ENCODE results near the gene ZNF71.

Gene ZNF71

DNA sequence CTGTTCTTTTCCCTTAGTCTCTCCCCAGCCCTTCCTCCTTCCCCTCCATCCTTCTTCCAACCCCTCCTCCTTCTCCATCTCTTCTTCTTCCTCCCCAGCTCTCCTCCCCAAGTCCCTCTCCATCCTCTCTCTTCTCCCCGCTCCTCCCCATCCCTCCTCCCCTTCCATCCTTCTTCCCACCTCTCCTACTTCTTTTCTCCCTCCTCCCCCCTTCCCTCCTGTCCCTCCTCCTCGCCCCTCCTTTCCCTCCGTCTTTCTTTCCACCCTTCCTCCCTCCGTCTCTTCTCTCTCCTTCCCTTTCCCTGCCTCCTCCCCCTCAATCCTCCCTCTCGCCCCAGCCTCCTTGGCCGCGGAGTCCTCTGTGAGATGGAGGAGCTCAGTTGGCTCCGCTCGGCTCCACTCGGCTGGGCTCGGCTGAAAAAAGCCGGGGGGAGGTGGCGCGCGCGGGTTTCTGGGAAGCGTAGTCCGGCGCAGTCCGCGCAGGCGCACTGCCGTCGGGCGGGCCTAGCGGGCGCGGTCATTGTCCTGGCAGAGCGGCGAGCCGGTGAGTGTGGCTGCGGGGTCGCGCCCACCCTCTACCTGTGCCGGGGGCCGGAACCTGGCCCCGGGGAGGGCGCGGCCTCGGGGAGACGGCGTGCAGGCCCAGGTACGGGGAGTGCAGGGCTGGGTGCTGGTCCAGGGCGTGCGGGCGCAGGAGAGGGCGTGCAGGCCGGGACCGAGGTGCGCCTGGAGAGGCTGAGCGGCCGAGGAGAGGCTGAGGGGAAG lies at the start of gene ZNF71:
Gene ZNF71, plus strand, starts transcription at position 520 of the 765 bp plus-strand sequence. CDS start 6,257 bp downstream, outside the sequence.
- TF ChIP-seq, protein P1, sequence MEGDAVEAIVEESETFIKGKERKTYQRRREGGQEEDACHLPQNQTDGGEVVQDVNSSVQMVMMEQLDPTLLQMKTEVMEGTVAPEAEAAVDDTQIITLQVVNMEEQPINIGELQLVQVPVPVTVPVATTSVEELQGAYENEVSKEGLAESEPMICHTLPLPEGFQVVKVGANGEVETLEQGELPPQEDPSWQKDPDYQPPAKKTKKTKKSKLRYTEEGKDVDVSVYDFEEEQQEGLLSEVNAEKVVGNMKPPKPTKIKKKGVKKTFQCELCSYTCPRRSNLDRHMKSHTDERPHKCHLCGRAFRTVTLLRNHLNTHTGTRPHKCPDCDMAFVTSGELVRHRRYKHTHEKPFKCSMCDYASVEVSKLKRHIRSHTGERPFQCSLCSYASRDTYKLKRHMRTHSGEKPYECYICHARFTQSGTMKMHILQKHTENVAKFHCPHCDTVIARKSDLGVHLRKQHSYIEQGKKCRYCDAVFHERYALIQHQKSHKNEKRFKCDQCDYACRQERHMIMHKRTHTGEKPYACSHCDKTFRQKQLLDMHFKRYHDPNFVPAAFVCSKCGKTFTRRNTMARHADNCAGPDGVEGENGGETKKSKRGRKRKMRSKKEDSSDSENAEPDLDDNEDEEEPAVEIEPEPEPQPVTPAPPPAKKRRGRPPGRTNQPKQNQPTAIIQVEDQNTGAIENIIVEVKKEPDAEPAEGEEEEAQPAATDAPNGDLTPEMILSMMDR (IDR thresholded peaks at IDR 0.05; ENCODE audit: low read depth, low read length, missing control alignments), result no peak

DNA sequence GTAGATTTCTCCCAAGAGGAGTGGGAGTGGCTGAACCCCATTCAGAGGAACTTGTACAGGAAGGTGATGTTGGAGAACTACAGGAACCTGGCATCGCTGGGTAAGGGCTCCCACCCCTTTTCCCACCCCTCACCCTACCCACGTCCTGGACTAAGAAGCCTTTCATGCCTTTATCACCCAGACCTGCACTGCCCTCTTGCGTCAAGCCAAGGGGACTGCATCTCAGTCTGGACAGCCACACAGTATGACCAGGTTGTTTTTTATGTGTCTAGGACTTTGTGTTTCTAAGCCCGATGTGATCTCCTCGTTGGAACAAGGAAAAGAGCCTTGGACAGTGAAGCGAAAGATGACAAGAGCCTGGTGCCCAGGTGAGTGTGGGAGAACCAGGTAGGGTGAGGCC lies 47.6 kb upstream of the ZNF71 start:
- TF ChIP-seq, protein P1 (IDR thresholded peaks at IDR 0.05; ENCODE audit: low read depth, low read length, missing control alignments), result no peak
- no peak overlapping the region for H3K4me3 ChIP-seq (ENCODE audit: low read depth, low read length)
- DNase-seq (ENCODE audit: low read depth), result no peak

More for the DNA sequence above, at the start of gene ZNF71:
- DNase-seq (ENCODE audit: low read depth), result peak; percentile 48
- peak within 1 kb of the TSS; percentile 94 for H3K4me3 ChIP-seq (ENCODE audit: low read depth, low read length)

DNA sequence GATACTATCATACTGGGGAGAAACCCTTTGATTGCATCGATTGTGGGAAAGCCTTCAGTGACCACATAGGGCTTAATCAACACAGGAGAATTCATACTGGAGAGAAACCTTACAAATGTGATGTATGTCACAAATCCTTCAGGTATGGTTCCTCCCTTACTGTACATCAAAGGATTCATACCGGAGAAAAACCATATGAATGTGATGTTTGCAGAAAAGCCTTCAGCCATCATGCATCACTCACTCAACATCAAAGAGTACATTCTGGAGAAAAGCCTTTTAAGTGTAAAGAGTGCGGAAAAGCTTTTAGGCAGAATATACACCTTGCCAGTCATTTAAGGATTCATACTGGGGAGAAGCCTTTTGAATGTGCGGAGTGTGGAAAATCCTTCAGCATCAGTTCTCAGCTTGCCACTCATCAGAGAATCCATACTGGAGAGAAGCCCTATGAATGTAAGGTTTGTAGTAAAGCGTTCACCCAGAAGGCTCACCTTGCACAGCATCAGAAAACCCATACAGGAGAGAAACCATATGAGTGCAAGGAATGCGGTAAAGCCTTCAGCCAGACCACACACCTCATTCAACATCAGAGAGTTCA lies 40.7 kb upstream of the ZNF71 start:
- H3K4me3 ChIP-seq (ENCODE audit: low read depth, low read length), result no peak overlapping the region
- no peak for DNase-seq (ENCODE audit: low read depth)
- TF ChIP-seq, protein P1 (IDR thresholded peaks at IDR 0.05; ENCODE audit: low read depth, low read length, missing control alignments), result no peak

DNA sequence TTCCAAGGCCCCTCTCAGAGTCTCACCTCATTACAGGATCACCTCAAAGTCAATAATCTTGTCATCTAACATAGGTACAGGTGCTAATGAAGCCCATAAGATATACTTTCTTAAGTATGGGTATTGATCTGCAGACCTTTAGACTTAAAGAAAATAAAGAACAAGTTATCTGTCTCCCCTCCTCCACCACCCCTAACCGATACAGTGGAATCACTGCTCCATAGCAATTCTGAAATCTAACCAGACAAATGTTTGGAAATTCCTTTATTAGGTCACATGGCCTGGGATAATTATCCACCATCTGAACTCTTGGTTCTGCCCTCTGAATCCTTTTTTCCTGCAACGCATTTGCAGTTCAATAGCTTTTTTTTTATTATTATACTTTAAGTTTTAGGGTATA lies 32.3 kb upstream of the ZNF71 start:
- no peak overlapping the region for H3K4me3 ChIP-seq (ENCODE audit: low read depth, low read length)
- no peak for DNase-seq (ENCODE audit: low read depth)
- TF ChIP-seq, protein P1 (IDR thresholded peaks at IDR 0.05; ENCODE audit: low read depth, low read length, missing control alignments), result no peak

DNA sequence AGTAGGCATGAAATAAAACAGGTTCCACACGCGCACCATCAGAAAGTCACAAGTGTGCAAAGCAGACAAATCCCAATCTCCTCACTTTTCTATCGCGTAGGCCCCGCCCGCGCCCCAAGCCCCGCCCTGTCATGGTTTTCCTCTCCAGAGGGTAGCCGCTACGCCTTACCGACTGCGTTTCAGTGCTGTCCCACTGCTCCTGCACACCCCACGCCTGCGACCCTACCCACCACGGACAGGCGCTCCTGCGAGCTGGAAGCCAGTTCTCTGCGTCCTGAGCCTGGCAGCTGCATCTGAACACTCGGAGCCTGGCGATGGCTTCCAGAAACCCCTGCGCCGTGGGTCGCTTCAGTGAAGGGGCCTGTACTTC lies 28.2 kb upstream of the ZNF71 start:
- no peak for DNase-seq (ENCODE audit: low read depth)
- H3K4me3 ChIP-seq (ENCODE audit: low read depth, low read length), result peak overlapping the region; percentile 93
- TF ChIP-seq, protein P1 (IDR thresholded peaks at IDR 0.05; ENCODE audit: low read depth, low read length, missing control alignments), result no peak

DNA sequence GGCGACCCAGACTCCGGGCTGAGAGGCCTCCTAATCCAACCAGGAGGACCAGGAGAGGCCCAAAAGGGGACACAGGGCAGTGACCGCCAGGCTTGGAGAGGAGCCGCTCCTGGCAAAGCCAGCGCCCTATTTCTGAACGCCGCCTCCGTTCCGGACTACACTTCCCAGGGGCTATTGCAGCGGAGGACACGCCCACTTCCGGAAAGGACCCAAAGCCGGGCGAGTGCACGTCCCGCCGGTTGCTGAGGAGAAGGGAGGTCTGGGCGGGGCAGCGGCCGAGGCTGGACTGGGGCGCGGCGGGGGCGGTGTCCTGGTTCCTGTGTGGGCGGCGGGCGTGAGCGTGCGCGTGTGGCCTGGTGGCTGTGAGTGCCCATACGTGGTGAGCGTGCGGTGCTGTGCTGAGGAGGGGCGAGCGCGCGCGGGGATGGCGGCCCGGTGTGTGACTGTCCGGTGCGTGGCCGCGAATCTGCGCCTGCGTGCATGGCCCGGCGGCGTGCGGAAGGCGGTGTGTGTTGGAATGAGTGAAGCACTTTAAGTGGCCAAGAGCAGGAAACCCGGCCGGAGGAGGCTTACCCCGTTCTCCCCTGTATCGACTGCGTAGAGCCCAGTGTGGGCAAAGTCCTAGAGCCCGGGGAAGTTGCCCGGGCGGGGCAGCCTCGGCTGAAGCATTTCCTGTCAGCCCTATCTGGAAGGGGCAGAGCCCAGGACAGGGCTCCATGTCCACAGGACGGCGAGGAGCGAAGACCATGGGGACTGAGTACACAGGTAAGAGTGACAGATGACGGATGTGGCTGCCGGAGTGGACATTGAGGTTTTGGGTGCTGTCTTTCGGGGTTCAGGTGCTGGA lies 27.6 kb upstream of the ZNF71 start, which contains the start of gene ZNF470:
Gene ZNF470, plus strand, starts transcription at position 195 of the 847 bp plus-strand sequence. CDS start 2,844 bp downstream, outside the sequence.
- TF ChIP-seq, protein P1 (IDR thresholded peaks at IDR 0.05; ENCODE audit: low read depth, low read length, missing control alignments), result no peak
- peak; percentile 74 for DNase-seq (ENCODE audit: low read depth)
- H3K4me3 ChIP-seq (ENCODE audit: low read depth, low read length), result peak within 1 kb of the TSS; percentile 93

Measured in GM12864 (cell line).